PC-9 (cell line): ENCODE results near the gene DPP10. TPM values are rescaled to one million over a fixed set of nuclear protein-coding genes. Genes with fewer than 3 reads are reported as not detected.

Source experiments
- BruUV-seq: library from RNA; stranded (reverse); fragments of 400-500 nt; replicated peaks from 2 replicates; lab custom pipeline; 2021; lab: Mats Ljungman, UMichigan
- CTCF ChIA-PET: fragments of 300-600 bp; sonication (Branson Sonifier 250); formaldehyde crosslinking; loops from one replicate; lab custom pipeline; 2022; ENCODE audit warnings: antibody characterized with exemption; lab: Charles Lee
- POLR2A ChIA-PET: fragments of 300-600 bp; sonication (Branson Sonifier 250); formaldehyde crosslinking; loops from one replicate; lab custom pipeline; 2022; ENCODE audit warnings: antibody characterized with exemption; ENCODE audit not compliant: unreplicated experiment; lab: Charles Lee
- DNase-seq, 2 experiments: peaks; one replicate each; pipeline versions ENCODE4 v3.0.0 to v3.0.0-alpha.2; 2015 to 2022; ENCODE audit warnings: mixed read lengths in 1 of 2
- H2AFZ ChIP-seq: fragments of 200-600 bp; sonication (generic); 2 replicates; pipeline ENCODE4 v1.8.1; 2017; ENCODE audit warnings: antibody characterized with exemption
- H3F3A ChIP-seq: fragments of 200-600 bp; sonication (generic); 2 replicates; pipeline ENCODE4 v1.8.1; 2017; ENCODE audit warnings: antibody characterized with exemption, mild to moderate bottlenecking, low read depth; ENCODE audit not compliant: insufficient read depth
- H3K27ac ChIP-seq: fragments of 200-600 bp; sonication (generic); 2 replicates; pipeline ENCODE4 v1.6.1; 2016; ENCODE audit warnings: mixed run types
- H3K27me3 ChIP-seq: fragments of 200-600 bp; sonication (generic); 2 replicates; pipeline ENCODE4 v1.6.1; 2016; ENCODE audit warnings: low read depth, mixed run types; ENCODE audit not compliant: insufficient read depth
- H3K36me3 ChIP-seq: fragments of 200-600 bp; sonication (generic); 2 replicates; pipeline ENCODE4 v1.6.1; 2016; ENCODE audit warnings: low read depth, mixed run types
- H3K4me1 ChIP-seq: fragments of 200-600 bp; sonication (generic); replicated peaks from 2 replicates; pipeline ENCODE4 v1.6.1; 2016; ENCODE audit warnings: mixed run types; ENCODE audit not compliant: insufficient read depth
- H3K4me2 ChIP-seq: fragments of 200-600 bp; sonication (generic); 2 replicates; pipeline ENCODE4 v1.6.1; 2017; ENCODE audit warnings: mixed run types
- H3K4me3 ChIP-seq: fragments of 200-600 bp; sonication (generic); 2 replicates; pipeline ENCODE4 v1.6.1; 2016; ENCODE audit warnings: mixed run types
- H3K79me2 ChIP-seq: fragments of 200-600 bp; sonication (generic); 2 replicates; pipeline ENCODE4 v1.6.1; 2017; ENCODE audit warnings: low read depth, mixed run types
- H3K9me2 ChIP-seq: fragments of 200-600 bp; sonication (generic); 2 replicates; pipeline ENCODE4 v1.8.1; 2017; ENCODE audit warnings: mild to moderate bottlenecking; ENCODE audit not compliant: insufficient read depth
- H3K9me3 ChIP-seq: fragments of 200-600 bp; sonication (generic); 2 replicates; pipeline ENCODE4 v1.8.1; 2016; ENCODE audit warnings: low read depth; ENCODE audit not compliant: insufficient read depth
- H4K20me1 ChIP-seq: fragments of 200-600 bp; sonication (generic); 2 replicates; pipeline ENCODE4 v1.8.1; 2017; ENCODE audit not compliant: insufficient read depth
- CTCF ChIP-seq: fragments of 200-600 bp; sonication (generic); conservative IDR thresholded peaks from 2 replicates; pipeline ENCODE4 v1.6.1; 2017; ENCODE audit warnings: mixed run types, antibody characterized with exemption, mild to moderate bottlenecking, moderate library complexity
- EZH2 ChIP-seq: fragments of 200-600 bp; sonication (generic); IDR thresholded peaks from 2 replicates; pipeline ENCODE4 v1.8.0; 2017; ENCODE audit warnings: antibody characterized with exemption, low read depth
- intact Hi-C: fragments of 100-400 bp; cut with micrococcal nuclease; formaldehyde crosslinking; loops from one replicate; pipeline ENCODE4 v1.10.0; 2022; ENCODE audit not compliant: unreplicated experiment
- total RNA-seq: library from RNA; stranded (reverse); gene quantifications from 2 replicates; pipeline ENCODE4 v1.2.3, GENCODE V29; 2021

DPP10 gene
- total RNA-seq, 1 experiment from 2014 or later, result not detected

GRCh38 chr2:114753145-114753544, 310.7 kb downstream of the DPP10 start:
- Histone ChIP-seq H3K79me2 (no peaks in the 10 kb centered on the region), H3F3A (no peaks in the 10 kb centered on the region), H3K9me2 (no peaks in the 10 kb centered on the region), H3K27me3 (peaks cover 9% of the 10 kb centered on the region; the same call in 1 of the 2 replicates), H2AFZ (no peak overlapping the region), H3K4me2 (no peak overlapping the region), H3K36me3 (no peaks in the 10 kb centered on the region), H3K27ac (no peak overlapping the region), H3K4me1 (no peaks in the 10 kb centered on the region; the same call in 1 of the 2 replicates), H3K9me3 (no peaks in the 10 kb centered on the region), H3K4me3 (no peak overlapping the region), H4K20me1 (no peaks in the 10 kb centered on the region)
- CTCF ChIA-PET, result no interaction called here
- POLR2A ChIA-PET, result no interaction called here
- intact Hi-C loops, result no loop called here
- TF ChIP-seq CTCF (no peak), EZH2 (no peak)
- DNase-seq, result no peak
- no TSS peak for BruUV-seq

GRCh38 chr2:114754907-114755563, 312.6 kb downstream of the DPP10 start:
- H3K79me2 ChIP-seq, result no peaks in the 10 kb centered on the region
- BruUV-seq, result no TSS peak

GRCh38 chr2:114762376-114762775, 319.9 kb downstream of the DPP10 start:
- no peaks in the 10 kb centered on the region for H3K9me2 ChIP-seq
- H3K4me3 ChIP-seq, result no peak overlapping the region
- no peaks in the 10 kb centered on the region for H4K20me1 ChIP-seq
- no peaks in the 10 kb centered on the region for H3K4me1 ChIP-seq
- no TSS peak for BruUV-seq
- TF ChIP-seq EZH2 (no peak), CTCF (no peak)
- H3K36me3 ChIP-seq, result no peaks in the 10 kb centered on the region
- no peaks in the 10 kb centered on the region for H3F3A ChIP-seq
- no peak overlapping the region for H2AFZ ChIP-seq
- no peaks in the 10 kb centered on the region for H3K9me3 ChIP-seq
- no peaks in the 10 kb centered on the region for H3K79me2 ChIP-seq
- no peak overlapping the region for H3K4me2 ChIP-seq
- no peaks in the 10 kb centered on the region; the same call in 1 of the 2 replicates for H3K27me3 ChIP-seq
- H3K27ac ChIP-seq, result no peak overlapping the region
- DNase-seq, result no peak
- ChIA-PET POLR2A (no interaction called here), CTCF (no interaction called here)
- intact Hi-C loops, result no loop called here

More at GRCh38 chr2:114754907-114755563, 312.6 kb downstream of the DPP10 start:
- no peaks in the 10 kb centered on the region; the same call in 1 of the 2 replicates for H3K4me1 ChIP-seq
- H4K20me1 ChIP-seq, result no peaks in the 10 kb centered on the region
- intact Hi-C loops, result no loop called here
- no peak overlapping the region for H3K4me2 ChIP-seq
- DNase-seq, result peak in 1 of 2 experiments; percentile 46
- H3K27me3 ChIP-seq, result peaks cover 6% of the 10 kb centered on the region; the same call in 1 of the 2 replicates
- no peaks in the 10 kb centered on the region for H3K36me3 ChIP-seq
- H3K9me3 ChIP-seq, result no peaks in the 10 kb centered on the region
- H3K27ac ChIP-seq, result no peak overlapping the region
- no peaks in the 10 kb centered on the region for H3K9me2 ChIP-seq
- H3K4me3 ChIP-seq, result no peak overlapping the region
- TF ChIP-seq EZH2 (no peak), CTCF (no peak)
- H2AFZ ChIP-seq, result no peak overlapping the region
- no peaks in the 10 kb centered on the region for H3F3A ChIP-seq
- ChIA-PET CTCF (no interaction called here), POLR2A (no interaction called here)
